ENCODE results near the gene CEP76. TPM values are rescaled to one million over a fixed set of nuclear protein-coding genes. Genes with fewer than 3 reads are reported as not detected.
A peak's percentile ranks its signal among the peaks of the same experiment; 100 is the strongest.

CEP76 gene
- total and polyA plus RNA-seq, 2 donors (not counting 3 experiments of a cell fraction or from before 2014, with no cell fraction given): 5.8 to 8.6 TPM

DNA sequence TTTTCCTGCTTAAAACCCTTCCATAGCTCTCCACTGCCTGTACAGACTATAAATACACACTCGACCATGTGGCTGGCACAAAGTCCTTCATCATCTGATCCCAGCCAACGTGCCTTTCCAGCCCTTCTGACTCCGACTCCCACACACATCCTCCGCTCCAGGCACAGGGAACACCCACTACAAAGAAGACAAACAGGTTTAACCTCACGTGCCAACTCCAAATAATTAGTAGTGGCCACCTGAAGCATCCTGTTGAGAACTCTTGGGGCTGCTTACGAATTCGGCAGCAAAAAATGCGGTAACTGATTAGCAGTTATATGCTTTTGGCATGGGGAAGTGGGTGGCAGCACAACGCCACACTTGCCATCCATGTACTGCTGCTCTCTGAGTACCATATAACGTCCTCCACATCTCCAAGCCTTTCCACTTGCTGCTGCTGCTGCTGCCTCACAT is 56.7 kb downstream of the CEP76 start:
- no peaks in the 10 kb centered on the region for H3K27me3 ChIP-seq (ENCODE audit: control insufficient read depth in 2 of 2, insufficient read depth in 2 of 2, low read length in 2 of 2)
- H3K27ac ChIP-seq (ENCODE audit: insufficient read depth, low read depth, low read length): no peak overlapping the region
- peaks cover 0 to 2% of the 10 kb centered on the region in 2 experiments for H3K36me3 ChIP-seq (ENCODE audit: control insufficient read depth in 2 of 2, extremely low read depth in 1 of 2, insufficient read depth in 2 of 2, low read length in 2 of 2)
- no peaks in the 10 kb centered on the region for H4K20me1 ChIP-seq (replicated peaks; ENCODE audit: control insufficient read depth, extremely low read depth, insufficient read depth, low read length)
- H3K4me2 ChIP-seq (ENCODE audit: insufficient read depth, low read length): no peak overlapping the region
- CTCF ChIA-PET: interaction anchor here (1.2 kb wide), 1 partner anchor 318 kb away, joined by 3 read pairs; no protein-coding TSS in a partner anchor
- POLR2A ChIA-PET: no interaction called here
- no peak overlapping the region for H2AFZ ChIP-seq (ENCODE audit: low read depth, low read length)
- dilution Hi-C loops (cut with MboI; ENCODE audit: extremely low pct_ligation_motif_present, low sequenced_read_pairs) (no loop called here), intact Hi-C loops (cut with micrococcal nuclease) (no loop called here)
- DNase-seq (ENCODE audit: low read depth, low spot score): peak; percentile 54
- peaks cover 89% of the 10 kb centered on the region for H3K79me2 ChIP-seq (ENCODE audit: control insufficient read depth, insufficient read depth, low read length)
- no peak overlapping the region for H3K4me3 ChIP-seq (replicated peaks in 1 of 3; ENCODE audit: insufficient read depth in 1 of 3, low read depth in 1 of 3, low read length in 3 of 3)
- H3K9me1 ChIP-seq (replicated peaks; ENCODE audit: control insufficient read depth, extremely low read depth, insufficient read depth, low read length): no peaks in the 10 kb centered on the region
- BruUV-seq (replicated peaks): no TSS peak
- H3K9me3 ChIP-seq (replicated peaks; ENCODE audit: control insufficient read depth, insufficient read depth, low read length): no peaks in the 10 kb centered on the region
- H3K9ac ChIP-seq (replicated peaks; ENCODE audit: extremely low read depth, insufficient read depth, low read length): no peak overlapping the region
- H3K4me1 ChIP-seq (ENCODE audit: control insufficient read depth, extremely low read depth, insufficient read depth, low read length): peaks cover 14% of the 10 kb centered on the region
- TF ChIP-seq POLR2A (IDR thresholded peaks at IDR 0.05; ENCODE audit: low read depth, low read length): no peak
- TF ChIP-seq GATA2 (IDR thresholded peaks at IDR 0.05; ENCODE audit: insufficient read depth, insufficient read length, low read depth, low read length): no peak
- no peak for TF ChIP-seq MYC (IDR thresholded peaks at IDR 0.05; ENCODE audit: low read depth, low read length)
- no peak for TF ChIP-seq FOS (IDR thresholded peaks at IDR 0.05; ENCODE audit: borderline replicate concordance, insufficient read depth, low read length)
- no peak for TF ChIP-seq JUN (IDR thresholded peaks at IDR 0.05; ENCODE audit: borderline replicate concordance, insufficient read depth, insufficient read length, low read depth)
- no peak for TF ChIP-seq EZH2 (IDR thresholded peaks at IDR 0.05; ENCODE audit: borderline replicate concordance, low read depth, low read length, severe bottlenecking)
- TF ChIP-seq, protein P1, sequence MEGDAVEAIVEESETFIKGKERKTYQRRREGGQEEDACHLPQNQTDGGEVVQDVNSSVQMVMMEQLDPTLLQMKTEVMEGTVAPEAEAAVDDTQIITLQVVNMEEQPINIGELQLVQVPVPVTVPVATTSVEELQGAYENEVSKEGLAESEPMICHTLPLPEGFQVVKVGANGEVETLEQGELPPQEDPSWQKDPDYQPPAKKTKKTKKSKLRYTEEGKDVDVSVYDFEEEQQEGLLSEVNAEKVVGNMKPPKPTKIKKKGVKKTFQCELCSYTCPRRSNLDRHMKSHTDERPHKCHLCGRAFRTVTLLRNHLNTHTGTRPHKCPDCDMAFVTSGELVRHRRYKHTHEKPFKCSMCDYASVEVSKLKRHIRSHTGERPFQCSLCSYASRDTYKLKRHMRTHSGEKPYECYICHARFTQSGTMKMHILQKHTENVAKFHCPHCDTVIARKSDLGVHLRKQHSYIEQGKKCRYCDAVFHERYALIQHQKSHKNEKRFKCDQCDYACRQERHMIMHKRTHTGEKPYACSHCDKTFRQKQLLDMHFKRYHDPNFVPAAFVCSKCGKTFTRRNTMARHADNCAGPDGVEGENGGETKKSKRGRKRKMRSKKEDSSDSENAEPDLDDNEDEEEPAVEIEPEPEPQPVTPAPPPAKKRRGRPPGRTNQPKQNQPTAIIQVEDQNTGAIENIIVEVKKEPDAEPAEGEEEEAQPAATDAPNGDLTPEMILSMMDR (IDR thresholded peaks at IDR 0.05; ENCODE audit: extremely low read depth in 1 of 2, insufficient read depth in 1 of 2, low read depth in 1 of 2, low read length in 2 of 2): no peak
- no peak for TF ChIP-seq POLR2AphosphoS5 (IDR thresholded peaks at IDR 0.05; ENCODE audit: insufficient read depth, low read depth, low read length)
- no peak for FAIRE-seq

Data from endothelial cell of umbilical vein (primary cell).